HG03442 (cell line): ENCODE data around the gene FGD6.
A peak's percentile ranks its signal among the peaks of the same experiment; 100 is the strongest.
"Not testable (repeated sequence)": the region's sequence is repeated elsewhere in the genome, so short reads cannot be mapped to it uniquely, and the experiment has no call there.

ENCODE experiments used
- ATAC-seq: cut with Tn5 transposase; IDR thresholded peaks from one replicate; pipeline ENCODE4 v1.9.1; 2021; ENCODE audit warnings: mild to moderate bottlenecking, moderate library complexity; ENCODE audit not compliant: unreplicated experiment

Gene FGD6

GRCh38 chr12:95235621-95236020, 18.4 kb upstream of the FGD6 start:
- not testable (repeated sequence) for ATAC-seq

DNA sequence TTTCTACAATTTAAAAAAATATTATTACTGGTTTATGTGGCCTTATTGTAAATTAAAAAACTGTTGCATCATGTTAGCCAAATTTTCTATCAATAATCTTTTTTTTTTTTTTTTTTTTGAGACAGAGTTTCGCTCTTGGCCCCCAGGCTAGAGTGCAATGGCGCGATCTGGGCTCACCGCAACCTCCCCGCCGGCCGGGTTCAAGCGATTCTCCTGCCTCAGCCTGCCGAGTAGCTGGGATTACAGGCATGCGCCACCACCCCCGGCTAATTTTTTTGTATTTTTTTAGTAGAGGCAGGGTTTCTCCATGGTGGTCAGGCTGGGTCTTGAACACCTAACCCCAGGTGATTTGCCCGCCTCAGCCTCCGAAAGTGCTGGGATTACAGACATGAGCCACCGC, 16.9 kb upstream of the FGD6 start:
- not testable (repeated sequence) for ATAC-seq

- no peak for ATAC-seq
These were observed 13.9 kb upstream of the FGD6 start for GRCh38 chr12:95231190-95231589.

DNA sequence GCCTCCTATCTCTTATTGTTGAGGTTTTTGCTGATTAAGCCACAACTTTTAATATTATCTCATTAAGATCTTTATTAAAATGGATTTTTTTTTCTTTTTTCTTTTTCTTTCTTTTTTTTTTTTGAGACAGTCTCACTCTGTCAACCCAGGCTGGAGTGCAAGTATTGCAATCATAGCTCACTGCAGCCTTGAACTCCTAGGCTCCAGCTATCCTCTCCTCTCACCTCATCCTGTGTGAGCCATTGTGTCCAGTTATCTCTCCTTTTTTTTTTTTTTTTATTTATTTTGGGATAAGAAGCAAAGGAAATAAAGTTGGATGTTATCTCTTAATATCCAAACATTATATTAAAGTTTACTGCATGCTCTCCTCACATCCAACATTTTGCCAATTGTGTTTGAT, 13.0 kb upstream of the FGD6 start:
- no peak for ATAC-seq

GRCh38 chr12:95229636-95230035, 12.4 kb upstream of the FGD6 start:
- ATAC-seq, result no peak

GRCh38 chr12:95228617-95229016, 11.3 kb upstream of the FGD6 start:
- ATAC-seq, result no peak

DNA sequence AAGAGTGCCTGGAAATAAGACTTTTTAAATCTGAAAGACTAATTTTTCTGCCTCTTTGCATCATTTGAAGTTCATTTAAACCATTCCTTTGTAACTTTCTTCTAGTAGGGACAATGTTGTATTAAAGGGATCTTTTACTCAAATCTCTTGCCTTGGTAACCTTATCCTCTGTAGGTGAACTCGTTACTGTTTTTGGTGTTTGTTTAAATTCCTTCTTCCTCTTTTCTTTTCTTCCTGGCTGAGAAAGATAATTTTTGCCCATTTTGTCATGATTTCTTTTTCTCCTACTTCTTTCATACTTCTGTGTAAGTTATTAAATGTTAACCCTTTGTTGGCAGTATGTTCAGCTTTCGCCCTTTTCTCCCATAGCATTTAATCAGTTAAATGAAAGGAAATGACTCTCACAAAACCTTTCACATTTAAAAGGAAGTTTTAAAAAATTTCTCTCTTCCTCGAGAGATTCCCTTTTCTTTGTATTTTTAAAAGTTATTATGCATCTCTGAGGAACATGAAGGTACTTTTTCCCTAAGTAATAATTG, 10.6 kb upstream of the FGD6 start:
- no peak for ATAC-seq

DNA sequence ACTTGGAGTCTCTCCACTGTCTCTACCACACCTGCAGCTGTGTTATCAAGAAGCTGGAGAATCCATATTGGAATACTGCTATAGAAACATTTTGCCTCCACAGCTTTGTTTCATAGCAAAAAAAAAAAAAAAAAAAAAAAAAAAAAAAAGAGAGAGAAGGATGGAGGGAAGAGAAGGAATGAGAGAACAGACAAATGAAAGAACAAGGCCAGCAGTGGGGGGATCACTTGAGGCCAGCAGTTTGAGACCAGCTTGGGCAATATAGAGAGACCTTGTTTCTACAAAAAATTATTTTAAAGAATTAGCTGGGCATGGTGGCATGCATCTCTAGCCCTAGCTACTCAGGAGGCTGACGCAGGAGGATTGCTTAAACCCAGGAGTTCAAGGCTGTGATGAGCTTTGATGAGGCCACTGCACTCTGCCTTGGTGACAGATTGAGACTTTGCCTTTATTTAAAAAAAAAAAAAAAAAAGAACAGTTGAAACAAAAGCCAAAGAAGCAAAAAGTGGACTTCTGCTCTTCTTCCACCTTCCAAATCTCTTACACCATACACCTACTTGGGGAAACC, 8.5 kb upstream of the FGD6 start:
- no peak for ATAC-seq

GRCh38 chr12:95224202-95225170, 7.2 kb upstream of the FGD6 start:
- ATAC-seq, result no peak

- no peak for ATAC-seq
These were observed 3.5 kb upstream of the FGD6 start for GRCh38 chr12:95220726-95221125.

- ATAC-seq, result no peak
These were observed 2.9 kb upstream of the FGD6 start for GRCh38 chr12:95220190-95220589.

DNA sequence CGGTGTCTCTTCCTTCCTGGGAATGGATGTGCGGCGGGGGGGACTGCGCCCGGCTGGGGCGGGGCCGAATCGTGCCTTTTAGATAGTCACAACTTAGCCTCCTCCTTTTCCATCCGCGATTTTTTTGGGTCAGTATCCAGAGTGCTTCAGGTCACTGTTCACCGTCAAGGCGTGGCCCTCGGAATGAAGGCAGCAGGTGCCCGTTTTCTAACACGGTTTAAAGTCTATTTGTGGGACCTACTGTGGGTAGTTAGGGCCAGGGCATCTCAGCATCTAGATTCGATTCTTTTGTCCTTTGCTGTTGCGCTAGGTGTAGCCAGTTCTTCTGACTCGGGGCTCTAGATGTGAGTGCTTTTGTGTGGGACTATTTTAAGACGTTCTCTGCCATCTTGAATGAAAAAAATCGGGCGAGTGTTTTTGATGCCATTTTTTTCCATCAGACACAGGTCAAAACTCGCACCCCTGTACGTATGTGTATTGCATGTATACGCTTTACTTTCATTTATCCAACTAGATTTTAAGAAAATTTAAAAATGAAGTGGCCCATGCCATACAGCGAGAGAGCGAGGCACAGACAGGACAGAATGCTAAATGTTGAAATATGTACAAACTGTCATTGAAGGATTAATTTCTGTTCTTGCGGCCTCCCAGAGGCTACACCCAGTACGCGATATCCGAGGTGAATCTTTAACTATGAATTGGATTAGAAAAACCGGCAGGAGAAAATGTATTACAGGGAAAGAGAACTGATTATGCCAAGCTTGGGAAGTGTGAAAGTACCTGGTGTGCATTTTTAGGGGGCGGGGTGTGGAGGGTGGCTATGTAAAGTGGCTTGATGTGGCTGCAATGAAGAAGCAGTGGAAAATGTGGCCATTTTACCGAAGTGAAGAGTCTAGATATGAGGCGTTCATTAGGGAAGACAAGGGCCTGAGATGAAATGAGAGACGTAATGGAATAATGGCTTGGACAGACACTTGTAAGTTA, 1.2 kb upstream of the FGD6 start:
- ATAC-seq, result no peak

GRCh38 chr12:95216711-95217376, 423 bp downstream of the FGD6 start:
- peak; percentile 16 for ATAC-seq

DNA sequence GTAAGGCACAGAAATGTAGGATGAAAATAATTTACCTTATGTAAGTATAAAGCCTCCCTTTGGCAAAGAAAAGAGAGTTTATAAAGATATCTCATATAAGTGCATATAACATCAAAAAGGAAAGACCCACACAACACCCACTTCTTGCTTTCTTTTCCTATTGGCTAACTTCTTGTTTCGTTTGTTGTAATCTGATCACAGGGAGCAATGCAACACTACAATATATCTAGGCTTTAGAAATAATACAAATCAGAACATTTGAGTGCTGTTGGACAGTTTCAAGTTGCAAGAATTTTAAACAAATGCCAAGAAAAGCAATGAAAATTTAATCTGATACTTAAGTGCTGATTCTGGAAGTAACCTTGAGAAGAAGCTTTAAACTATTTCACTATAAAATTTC, 1.3 kb downstream of the FGD6 start:
- no peak for ATAC-seq

- ATAC-seq, result no peak
These were observed 2.8 kb downstream of the FGD6 start for GRCh38 chr12:95214466-95214865.

- ATAC-seq, result no peak
These were observed 3.3 kb downstream of the FGD6 start for GRCh38 chr12:95213928-95214327.

DNA sequence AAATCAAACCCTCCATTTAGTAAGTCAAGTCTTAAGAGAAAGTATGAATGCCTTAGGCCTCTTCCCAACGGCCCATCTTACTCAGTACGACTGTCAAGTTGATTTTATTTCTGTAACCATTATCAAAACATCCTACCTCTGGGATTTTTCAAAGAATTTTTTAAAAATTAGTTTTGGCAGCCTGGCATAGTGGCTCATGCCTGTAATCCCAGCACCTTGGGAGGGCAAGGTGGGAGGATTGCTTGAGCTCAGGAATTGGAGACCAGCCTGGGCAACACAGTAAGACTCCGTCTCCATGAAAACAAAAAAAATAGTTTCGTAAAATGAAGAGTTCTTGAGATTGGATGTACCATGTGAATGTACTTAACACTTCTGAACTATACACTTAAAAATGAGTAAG, 4.1 kb downstream of the FGD6 start:
- no peak for ATAC-seq

DNA sequence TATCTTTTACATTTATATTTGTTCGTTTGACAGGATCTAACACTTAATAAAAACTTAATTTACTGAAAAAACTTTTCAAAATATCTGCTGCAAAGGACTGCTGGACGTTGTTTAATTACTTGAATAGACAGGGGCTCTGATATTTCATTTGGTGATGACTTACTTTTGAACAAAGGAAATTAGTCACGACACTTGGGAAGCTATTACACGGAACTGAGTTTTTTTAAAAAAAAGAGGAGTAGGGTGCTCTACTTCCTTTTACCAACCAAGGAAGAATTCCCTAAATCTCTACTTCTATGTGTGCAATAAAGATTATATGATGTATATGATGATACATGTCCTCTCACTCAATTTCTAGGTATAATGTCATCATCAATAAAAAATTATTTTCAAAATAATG, 4.7 kb downstream of the FGD6 start:
- ATAC-seq, result no peak

GRCh38 chr12:95208678-95209077, 8.6 kb downstream of the FGD6 start:
- no peak for ATAC-seq

- ATAC-seq, result no peak
These were observed 9.9 kb downstream of the FGD6 start for GRCh38 chr12:95207407-95207806.
